Measurements from ENCODE around the gene MYCBPAP. TPM values are rescaled to one million over a fixed set of nuclear protein-coding genes. Genes with fewer than 3 reads are reported as not detected.

MYCBPAP gene
- total RNA-seq, 4 donors from 2014 or later = 0.78 to 3.2 (median 1.6) TPM

DNA sequence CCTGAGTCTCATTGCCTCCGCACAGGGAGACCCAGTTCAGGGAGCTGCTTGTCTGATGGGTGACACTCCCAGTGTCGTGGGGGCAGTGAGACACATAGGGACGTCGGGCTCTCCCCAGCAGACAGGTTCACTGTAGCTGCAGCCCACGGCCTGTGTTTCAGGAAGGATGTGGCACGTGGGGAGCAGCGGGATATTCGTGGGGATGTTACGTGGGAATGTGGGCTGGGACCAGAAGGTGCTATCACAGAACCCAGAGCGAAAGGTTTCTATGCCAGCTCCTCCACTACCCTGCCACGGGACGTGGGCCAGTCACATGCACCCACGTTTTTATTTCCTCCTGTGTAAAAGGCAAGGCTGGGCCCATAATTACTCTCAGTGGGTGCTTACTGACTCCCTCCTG lies 68.6 kb downstream of the MYCBPAP start:
- H3K4me3 ChIP-seq (replicated peaks in 1 of 3) = no peak overlapping the region
- TF ChIP-seq POLR2A (IDR thresholded peaks at IDR 0.05) = no peak
- TF ChIP-seq, protein P1, sequence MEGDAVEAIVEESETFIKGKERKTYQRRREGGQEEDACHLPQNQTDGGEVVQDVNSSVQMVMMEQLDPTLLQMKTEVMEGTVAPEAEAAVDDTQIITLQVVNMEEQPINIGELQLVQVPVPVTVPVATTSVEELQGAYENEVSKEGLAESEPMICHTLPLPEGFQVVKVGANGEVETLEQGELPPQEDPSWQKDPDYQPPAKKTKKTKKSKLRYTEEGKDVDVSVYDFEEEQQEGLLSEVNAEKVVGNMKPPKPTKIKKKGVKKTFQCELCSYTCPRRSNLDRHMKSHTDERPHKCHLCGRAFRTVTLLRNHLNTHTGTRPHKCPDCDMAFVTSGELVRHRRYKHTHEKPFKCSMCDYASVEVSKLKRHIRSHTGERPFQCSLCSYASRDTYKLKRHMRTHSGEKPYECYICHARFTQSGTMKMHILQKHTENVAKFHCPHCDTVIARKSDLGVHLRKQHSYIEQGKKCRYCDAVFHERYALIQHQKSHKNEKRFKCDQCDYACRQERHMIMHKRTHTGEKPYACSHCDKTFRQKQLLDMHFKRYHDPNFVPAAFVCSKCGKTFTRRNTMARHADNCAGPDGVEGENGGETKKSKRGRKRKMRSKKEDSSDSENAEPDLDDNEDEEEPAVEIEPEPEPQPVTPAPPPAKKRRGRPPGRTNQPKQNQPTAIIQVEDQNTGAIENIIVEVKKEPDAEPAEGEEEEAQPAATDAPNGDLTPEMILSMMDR (IDR thresholded peaks at IDR 0.05) = no peak
- WGBS, 2 donors = 79 to 92% methylated on average over 12 to 13 of the region's 13 CpGs
- no peaks in the 10 kb centered on the region for H3K36me3 ChIP-seq
- no peak overlapping the region for H3K27ac ChIP-seq
- H3K4me1 ChIP-seq = no peaks in the 10 kb centered on the region
- intact Hi-C loops (cut with DNase I) = no loop called here
- no peaks in the 10 kb centered on the region for H3K9me3 ChIP-seq
- no peak for DNase-seq
- H3K27me3 ChIP-seq = no peaks in the 10 kb centered on the region

DNA sequence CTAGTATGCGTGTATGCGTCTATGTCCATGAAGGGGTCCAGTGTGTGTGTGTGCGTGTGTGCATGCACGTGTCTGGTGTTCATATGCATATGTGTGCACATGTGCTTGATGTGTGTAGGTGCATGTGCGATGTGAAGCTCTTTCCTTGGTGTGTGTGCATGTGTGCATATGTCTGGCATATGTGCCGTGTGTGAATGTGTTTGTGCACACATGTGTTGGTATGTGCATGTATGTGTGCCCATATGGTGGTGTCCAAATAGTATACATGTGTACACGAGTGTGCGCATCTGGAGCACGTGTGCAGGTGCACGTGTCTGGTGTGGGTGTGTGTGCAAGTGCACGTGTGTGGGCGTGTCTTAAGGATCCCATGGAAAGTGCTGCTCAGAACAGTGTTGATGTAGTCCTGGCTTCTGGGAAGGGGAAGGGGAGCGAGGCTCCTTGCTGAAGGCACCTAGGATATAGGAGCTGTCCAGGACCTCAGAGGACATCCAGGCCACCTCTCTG lies 69.3 kb downstream of the MYCBPAP start:
- 93% methylated on average over 13 of the region's 13 CpGs for WGBS, 2 donors
- TF ChIP-seq, protein P1 (IDR thresholded peaks at IDR 0.05) = no peak
- no peak for TF ChIP-seq POLR2A (IDR thresholded peaks at IDR 0.05)
- intact Hi-C loops (cut with DNase I) = no loop called here
- Histone ChIP-seq H3K4me1 (no peaks in the 10 kb centered on the region), H3K36me3 (no peaks in the 10 kb centered on the region), H3K27ac (no peak overlapping the region), H3K4me3 (replicated peaks in 1 of 3) (no peak overlapping the region), H3K27me3 (no peaks in the 10 kb centered on the region), H3K9me3 (no peaks in the 10 kb centered on the region)
- DNase-seq = no peak

DNA sequence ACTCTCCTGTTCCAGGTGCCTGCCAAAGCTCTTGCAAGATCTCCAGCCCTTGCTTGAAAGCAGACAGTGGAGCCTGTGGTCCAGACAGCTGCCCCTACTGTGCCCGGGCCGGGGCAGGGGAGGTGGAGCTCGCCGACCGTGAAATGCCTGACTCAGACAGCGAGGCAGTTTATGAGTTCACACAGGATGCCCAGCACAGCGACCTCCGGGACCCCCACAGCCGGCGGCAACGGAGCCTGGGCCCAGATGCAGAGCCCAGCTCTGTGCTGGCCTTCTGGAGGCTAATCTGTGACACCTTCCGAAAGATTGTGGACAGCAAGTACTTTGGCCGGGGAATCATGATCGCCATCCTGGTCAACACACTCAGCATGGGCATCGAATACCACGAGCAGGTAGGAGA lies 69.9 kb downstream of the MYCBPAP start:
- Histone ChIP-seq H3K9me3 (no peaks in the 10 kb centered on the region), H3K36me3 (no peaks in the 10 kb centered on the region), H3K4me3 (replicated peaks in 1 of 3) (no peak overlapping the region), H3K4me1 (no peaks in the 10 kb centered on the region), H3K27me3 (no peaks in the 10 kb centered on the region), H3K27ac (no peak overlapping the region)
- intact Hi-C loops (cut with DNase I) = no loop called here
- DNase-seq = no peak
- 91 to 100% methylated on average over 3 to 6 of the region's 16 CpGs for whole genome bisulfite sequencing, 2 donors
- TF ChIP-seq, protein P1 (IDR thresholded peaks at IDR 0.05) = no peak
- no peak for TF ChIP-seq POLR2A (IDR thresholded peaks at IDR 0.05)

DNA sequence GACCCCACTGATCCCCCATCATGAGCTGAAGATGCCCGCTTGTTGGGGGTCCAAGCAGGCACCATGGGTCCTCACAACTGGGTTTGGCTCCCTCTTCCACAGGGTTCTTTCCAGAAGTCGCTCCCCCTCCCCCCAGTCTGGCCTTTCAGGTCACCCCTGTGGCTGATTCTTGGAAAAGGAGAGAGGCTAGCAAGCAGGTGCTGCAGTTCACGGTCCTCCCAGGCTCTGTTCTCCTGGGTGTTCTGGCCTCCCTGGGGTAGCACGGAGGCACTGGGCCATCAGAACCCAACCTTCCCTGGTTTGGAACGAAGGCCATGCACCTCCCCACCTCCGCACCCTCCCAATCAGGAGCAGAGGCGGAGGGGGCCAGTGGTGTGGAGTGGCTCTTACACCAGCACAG lies 71.2 kb downstream of the MYCBPAP start:
- no peak for DNase-seq
- no peaks in the 10 kb centered on the region for H3K4me1 ChIP-seq
- intact Hi-C loops (cut with DNase I) = no loop called here
- no peak overlapping the region for H3K4me3 ChIP-seq (replicated peaks in 1 of 3)
- WGBS, 2 donors = 87 to 100% methylated on average over 7 of the region's 7 CpGs
- no peak for TF ChIP-seq POLR2A (IDR thresholded peaks at IDR 0.05)
- no peaks in the 10 kb centered on the region for H3K36me3 ChIP-seq
- H3K27me3 ChIP-seq = no peaks in the 10 kb centered on the region
- H3K27ac ChIP-seq = no peak overlapping the region
- no peaks in the 10 kb centered on the region for H3K9me3 ChIP-seq

DNA sequence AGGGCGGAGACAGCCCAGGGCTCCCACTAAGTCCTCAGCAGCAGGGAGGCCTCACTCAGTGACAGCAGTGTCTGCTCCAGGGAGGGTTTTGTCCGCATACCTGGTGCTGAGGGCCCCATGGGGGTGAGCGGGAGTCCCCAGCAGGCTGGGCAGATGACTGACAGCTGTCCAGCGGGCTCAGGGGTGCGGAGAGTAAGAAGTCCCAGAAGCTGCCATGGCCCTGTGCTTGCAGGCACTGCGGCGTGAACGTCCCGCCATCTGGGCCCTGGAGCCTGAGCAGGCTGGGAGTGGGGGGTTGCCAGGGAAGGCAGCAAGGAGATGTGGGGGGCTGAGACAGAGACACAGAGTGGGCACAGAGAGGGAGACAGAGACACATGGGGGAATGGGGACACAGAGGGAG lies 72.4 kb downstream of the MYCBPAP start:
- Histone ChIP-seq H3K4me1 (peaks cover 8 to 9% of the 10 kb centered on the region in 2 donors), H3K4me3 (replicated peaks in 1 of 3) (no peak overlapping the region), H3K27ac (no peak overlapping the region), H3K9me3 (no peaks in the 10 kb centered on the region), H3K36me3 (no peaks in the 10 kb centered on the region), H3K27me3 (no peaks in the 10 kb centered on the region)
- DNase-seq = no peak
- WGBS, 2 donors = 97% methylated on average over 7 to 9 of the region's 9 CpGs
- TF ChIP-seq, protein P1 (IDR thresholded peaks at IDR 0.05) = no peak
- no peak for TF ChIP-seq POLR2A (IDR thresholded peaks at IDR 0.05)
- intact Hi-C loops (cut with DNase I) = no loop called here

Other genes with a start within 250 kb of the MYCBPAP start
- gene TMEM92, start 234.0 kb upstream of the MYCBPAP start, total RNA-seq = not detected
- 10 to 100 TPM; 22.4 to 33.4 (median 28.8) TPM for gene XYLT2, start 162.3 kb upstream of the MYCBPAP start, total RNA-seq
- 100 to 1,000 TPM in 1 of 4 donors, 10 to 100 TPM in 3; 44.6 to 115 (median 80.8) TPM for gene MRPL27, start 135.3 kb upstream of the MYCBPAP start, total RNA-seq
- gene EME1, start 135.2 kb upstream of the MYCBPAP start, total RNA-seq = under 1 TPM in 2 of 4 donors, not detected in 2; 0.27 to 0.93 TPM
- 10 to 100 TPM; 57.4 to 91.0 (median 77.5) TPM for gene LRRC59, start 110.9 kb upstream of the MYCBPAP start, total RNA-seq
- 100 to 1,000 TPM in 3 of 4 donors, 10 to 100 TPM in 1; 97.3 to 193 (median 143) TPM for gene ACSF2, start 82.2 kb upstream of the MYCBPAP start, total RNA-seq
- under 1 TPM in 1 of 4 donors, not detected in 3; 0.67 TPM for gene CHAD, start 39.6 kb upstream of the MYCBPAP start, total RNA-seq
- 10 to 100 TPM; 30.2 to 50.1 (median 34.7) TPM for gene RSAD1, start 29.6 kb upstream of the MYCBPAP start, total RNA-seq
- gene EPN3, start 24.3 kb downstream of the MYCBPAP start, total RNA-seq = 10 to 100 TPM in 1 of 4 donors, 1 to 10 TPM in 1, under 1 TPM in 1, not detected in 1; 0.63 to 31.6 (median 3.5) TPM
- gene SPATA20, start 38.7 kb downstream of the MYCBPAP start, total RNA-seq = 100 to 1,000 TPM in 3 of 4 donors, 10 to 100 TPM in 1; 94.9 to 177 (median 125) TPM
- 1 to 10 TPM in 1 of 4 donors, under 1 TPM in 3; 0.13 to 3.3 (median 0.52) TPM for gene CACNA1G, start 52.3 kb downstream of the MYCBPAP start, total RNA-seq
- 100 to 1,000 TPM in 2 of 4 donors, 10 to 100 TPM in 2; 51.0 to 189 (median 131) TPM for gene ABCC3, start 126.4 kb downstream of the MYCBPAP start, total RNA-seq
- 10 to 100 TPM; 29.4 to 40.2 (median 35.1) TPM for gene ANKRD40, start 199.5 kb downstream of the MYCBPAP start, total RNA-seq
- 100 to 1,000 TPM in 2 of 4 donors, 10 to 100 TPM in 2; 75.2 to 199 (median 140) TPM for gene LUC7L3, start 211.2 kb downstream of the MYCBPAP start, total RNA-seq

Measured in thyroid gland (tissue), 4 donors.